Prostate gland (tissue), 2 donors: Measurements from ENCODE around the gene SLFNL1.

Source experiments
- CTCF ChIP-seq, 4 experiments: fragments of 200-600 bp in 2 of 4; fragments of 450-650 bp in 2 of 4; sonication (generic) in 2 of 4; IDR thresholded peaks; 1 replicate in 3 of 4; 2 replicates in 1 of 4; pipeline ENCODE4 v1.5.1; 2016 to 2019; ENCODE audit warnings: antibody characterized with exemption in 4 of 4, mild to moderate bottlenecking in 2 of 4, moderate library complexity in 2 of 4
- POLR2AphosphoS5 ChIP-seq: sonication (generic); formaldehyde crosslinking; IDR thresholded peaks from one replicate; pipeline ENCODE4 v1.6.1; 2017; ENCODE audit warnings: antibody characterized with exemption

DNA sequence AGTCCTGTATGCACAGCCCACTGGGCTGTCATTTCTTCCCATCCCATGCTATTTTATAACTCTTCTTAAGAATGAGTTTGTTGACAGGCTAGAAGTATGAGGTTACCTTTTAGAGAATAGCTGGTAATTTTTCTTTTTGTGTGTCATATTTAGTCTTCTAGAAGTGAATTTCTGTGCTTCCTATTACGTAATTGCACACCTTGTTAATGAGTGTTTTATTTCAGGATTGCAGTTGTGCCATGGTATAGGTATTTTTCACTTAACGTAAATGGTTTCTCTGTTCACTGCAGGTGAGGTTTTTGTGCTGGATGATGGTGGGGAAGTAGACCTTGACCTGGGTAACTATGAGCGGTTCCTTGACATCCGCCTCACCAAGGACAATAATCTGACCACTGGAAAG is 37.0 kb downstream of the SLFNL1 start:
- no peak for TF ChIP-seq CTCF (IDR thresholded peaks at IDR 0.05)
- no peak for TF ChIP-seq POLR2AphosphoS5
